B cell (primary cell): Measurements from ENCODE around the gene NEUROG3. TPM values are rescaled to one million over a fixed set of nuclear protein-coding genes. Genes with fewer than 3 reads are reported as not detected.

ENCODE experiments used
- ATAC-seq: fragments of 200-7000 bp; cut with Tn5 transposase; one replicate; pipeline ENCODE4 v1.10.0; 2021; ENCODE audit warnings: low read depth, mild to moderate bottlenecking, moderate number of reproducible peaks, moderate library complexity
- CTCF ChIA-PET: fragments of 350-600 bp; sonication (Branson Sonifier 250); formaldehyde crosslinking; loops from one replicate; lab custom pipeline; 2021; ENCODE audit warnings: antibody characterized with exemption, inconsistent platforms; lab: Charles Lee
- POLR2A ChIA-PET: fragments of 350-600 bp; sonication (Branson Sonifier 250); formaldehyde crosslinking; loops from one replicate; lab custom pipeline; 2021; ENCODE audit warnings: antibody characterized with exemption; lab: Charles Lee
- DNase-seq: peaks from one replicate; pipeline ENCODE4 v3.0.0; 2013
- H2AFZ ChIP-seq: 2 replicates; pipeline ENCODE4 v1.6.1; 2012; ENCODE audit warnings: mild to moderate bottlenecking, low read depth, low read length; ENCODE audit not compliant: insufficient read depth, poor library complexity, severe bottlenecking
- H3K27ac ChIP-seq, 2 donors: 1 replicate in 1 of 2; 2 replicates in 1 of 2; pipeline ENCODE4 v1.5.1; 2012 to 2013; ENCODE audit warnings: low read length in 2 of 2, mild to moderate bottlenecking in 2 of 2, moderate library complexity in 1 of 2
- H3K27me3 ChIP-seq, 4 experiments: fragments of 200-600 bp in 1 of 4; sonication (generic) in 1 of 4; replicated peaks in 1 of 4; 1 replicate in 2 of 4; 2 replicates in 2 of 4; pipeline versions ENCODE4 v1.6.1 to v1.7.0; 2013 to 2016; ENCODE audit warnings: low read length in 3 of 4, mild to moderate bottlenecking in 2 of 4, mixed read lengths in 1 of 4, moderate library complexity in 1 of 4; ENCODE audit not compliant: insufficient read depth in 4 of 4, control insufficient read depth in 3 of 4; ENCODE audit errors: control extremely low read depth in 1 of 4
- H3K36me3 ChIP-seq, 2 experiments: replicated peaks in 1 of 2; 1 replicate in 1 of 2; 2 replicates in 1 of 2; pipeline versions ENCODE4 v1.6.1 to v1.7.1; 2013; ENCODE audit warnings: low read length in 1 of 2; ENCODE audit not compliant: insufficient read depth in 2 of 2, control insufficient read depth in 1 of 2; ENCODE audit errors: control extremely low read depth in 1 of 2, extremely low read depth in 1 of 2
- H3K4me1 ChIP-seq, 2 donors: fragments of 200-600 bp in 1 of 2; sonication (generic) in 1 of 2; 1 replicate in 1 of 2; 2 replicates in 1 of 2; pipeline versions ENCODE4 v1.5.1 to v1.6.1; 2013 to 2017; ENCODE audit warnings: low read length in 2 of 2; ENCODE audit not compliant: control insufficient read depth in 2 of 2, insufficient read depth in 2 of 2
- H3K4me2 ChIP-seq: replicated peaks from 2 replicates; pipeline ENCODE3; 2012; ENCODE audit warnings: mild to moderate bottlenecking, low read depth, low read length; ENCODE audit not compliant: poor library complexity, severe bottlenecking
- H3K4me3 ChIP-seq, 5 experiments: fragments of 200-600 bp in 1 of 5; sonication (generic) in 1 of 5; 1 replicate in 3 of 5; 2 replicates in 2 of 5; pipeline versions ENCODE4 v1.5.1 to v1.7.0; 2011 to 2016; ENCODE audit warnings: low read length in 4 of 5, mild to moderate bottlenecking in 4 of 5, low read depth in 2 of 5, control low read depth in 1 of 5, moderate library complexity in 1 of 5; ENCODE audit not compliant: insufficient read depth in 1 of 5; ENCODE audit errors: control extremely low read depth in 1 of 5, extremely low read depth in 1 of 5
- H3K79me2 ChIP-seq: fragments of 200-600 bp; sonication (generic); one replicate; pipeline ENCODE4 v1.6.0; 2016; ENCODE audit warnings: low read length; ENCODE audit not compliant: control insufficient read depth, insufficient read depth
- H3K9ac ChIP-seq: fragments of 200-600 bp; sonication (generic); 2 replicates; pipeline ENCODE4 v1.6.1; 2017; ENCODE audit warnings: mild to moderate bottlenecking, low read length, moderate library complexity
- H3K9me3 ChIP-seq, 3 donors: one replicate each; pipeline versions ENCODE4 v1.6.1 to v1.7.1; 2013; ENCODE audit warnings: low read length in 2 of 3; ENCODE audit not compliant: control insufficient read depth in 2 of 3, insufficient read depth in 1 of 3; ENCODE audit errors: control extremely low read depth in 1 of 3
- H4K20me1 ChIP-seq: 2 replicates; pipeline ENCODE4 v1.6.0; 2012; ENCODE audit warnings: mild to moderate bottlenecking, low read length; ENCODE audit not compliant: insufficient read depth, control insufficient read depth, poor library complexity, severe bottlenecking
- H3K27ac Mint-ChIP-seq: one replicate; pipeline ENCODE4 v1.8.0; 2021; ENCODE audit warnings: mixed read lengths
- H3K27me3 Mint-ChIP-seq: one replicate; pipeline ENCODE4 v1.8.0; 2021; ENCODE audit warnings: mixed read lengths
- H3K4me1 Mint-ChIP-seq: one replicate; pipeline ENCODE4 v1.8.0; 2021; ENCODE audit warnings: mixed read lengths
- H3K4me3 Mint-ChIP-seq: one replicate; pipeline ENCODE4 v1.8.0; 2021; ENCODE audit warnings: mixed read lengths
- H3K9me3 Mint-ChIP-seq: one replicate; pipeline ENCODE4 v1.8.0; 2022; ENCODE audit warnings: mixed read lengths; ENCODE audit not compliant: insufficient read depth
- EZH2 ChIP-seq: IDR thresholded peaks from 2 replicates; pipeline ENCODE4 v1.6.1; 2012; ENCODE audit warnings: borderline replicate concordance, low read depth, mild to moderate bottlenecking, moderate library complexity, low read length; ENCODE audit not compliant: insufficient read depth, poor library complexity, severe bottlenecking
- WGBS: methylation state at CpG from one replicate; pipeline ENCODE4 v1.1.5; 2013; ENCODE audit warnings: missing lambda C conversion rate; ENCODE audit not compliant: insufficient coverage; 5-methylcytosine and 5-hydroxymethylcytosine counted together
- intact Hi-C: fragments of 100-400 bp; cut with micrococcal nuclease; formaldehyde crosslinking; loops from one replicate; pipeline ENCODE4 v1.10.0; 2022
- polyA plus RNA-seq: library from polyadenylated mRNA; depleted of rRNA; stranded (reverse); fragments of >200 nt; gene quantifications from 2 replicates; pipeline ENCODE4 v1.2.3, GENCODE V29; 2012
- total RNA-seq, 2 donors: library from RNA; stranded (reverse); fragments of 120-200 nt in 1 of 2; gene quantifications; 1 replicate in 1 of 2; 2 replicates in 1 of 2; pipeline versions ENCODE4 v1.2.3 to v1.2.4, GENCODE V29; 2013 to 2022
- TF ChIP-seq, protein P1 (sequence below): fragments of 200-600 bp; IDR thresholded peaks from one replicate; pipeline ENCODE4 v1.8.0; 2022; ENCODE audit warnings: antibody characterized with exemption, mild to moderate bottlenecking

Gene NEUROG3
- total and polyA plus RNA-seq, 2 donors (not counting 1 experiment from before 2014, with no cell fraction given), result not detected

GRCh38 chr10:69600761-69601330 is 27.6 kb upstream of the NEUROG3 start:
- CTCF ChIA-PET, result no interaction called here
- ATAC-seq, result no peak
- TF ChIP-seq, protein P1, sequence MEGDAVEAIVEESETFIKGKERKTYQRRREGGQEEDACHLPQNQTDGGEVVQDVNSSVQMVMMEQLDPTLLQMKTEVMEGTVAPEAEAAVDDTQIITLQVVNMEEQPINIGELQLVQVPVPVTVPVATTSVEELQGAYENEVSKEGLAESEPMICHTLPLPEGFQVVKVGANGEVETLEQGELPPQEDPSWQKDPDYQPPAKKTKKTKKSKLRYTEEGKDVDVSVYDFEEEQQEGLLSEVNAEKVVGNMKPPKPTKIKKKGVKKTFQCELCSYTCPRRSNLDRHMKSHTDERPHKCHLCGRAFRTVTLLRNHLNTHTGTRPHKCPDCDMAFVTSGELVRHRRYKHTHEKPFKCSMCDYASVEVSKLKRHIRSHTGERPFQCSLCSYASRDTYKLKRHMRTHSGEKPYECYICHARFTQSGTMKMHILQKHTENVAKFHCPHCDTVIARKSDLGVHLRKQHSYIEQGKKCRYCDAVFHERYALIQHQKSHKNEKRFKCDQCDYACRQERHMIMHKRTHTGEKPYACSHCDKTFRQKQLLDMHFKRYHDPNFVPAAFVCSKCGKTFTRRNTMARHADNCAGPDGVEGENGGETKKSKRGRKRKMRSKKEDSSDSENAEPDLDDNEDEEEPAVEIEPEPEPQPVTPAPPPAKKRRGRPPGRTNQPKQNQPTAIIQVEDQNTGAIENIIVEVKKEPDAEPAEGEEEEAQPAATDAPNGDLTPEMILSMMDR, result no peak
- no peak for TF ChIP-seq EZH2
- no peak for DNase-seq
- Histone ChIP-seq H3K36me3 (no peaks in the 10 kb centered on the region), H4K20me1 (no peaks in the 10 kb centered on the region), H3K27me3 (peaks cover 0 to 26% (median 8%) of the 10 kb centered on the region in 4 experiments), H3K4me2 (no peak overlapping the region), H3K79me2 (no peaks in the 10 kb centered on the region), H3K9ac (no peak overlapping the region), H3K4me1 (no peaks in the 10 kb centered on the region), H3K4me3 (no peak overlapping the region), H3K27ac (no peak overlapping the region), H3K9me3 (no peaks in the 10 kb centered on the region), H2AFZ (no peak overlapping the region)
- no peak overlapping the region for H3K4me3 Mint-ChIP-seq
- peaks cover 3% of the 10 kb centered on the region for H3K9me3 Mint-ChIP-seq
- peaks cover 58% of the 10 kb centered on the region for H3K27me3 Mint-ChIP-seq
- no peaks in the 10 kb centered on the region for H3K4me1 Mint-ChIP-seq
- POLR2A ChIA-PET, result no interaction called here
- H3K27ac Mint-ChIP-seq, result no peak overlapping the region
- intact Hi-C loops, result no loop called here
- WGBS, result 88% methylated on average over 5 of the region's 5 CpGs

DNA sequence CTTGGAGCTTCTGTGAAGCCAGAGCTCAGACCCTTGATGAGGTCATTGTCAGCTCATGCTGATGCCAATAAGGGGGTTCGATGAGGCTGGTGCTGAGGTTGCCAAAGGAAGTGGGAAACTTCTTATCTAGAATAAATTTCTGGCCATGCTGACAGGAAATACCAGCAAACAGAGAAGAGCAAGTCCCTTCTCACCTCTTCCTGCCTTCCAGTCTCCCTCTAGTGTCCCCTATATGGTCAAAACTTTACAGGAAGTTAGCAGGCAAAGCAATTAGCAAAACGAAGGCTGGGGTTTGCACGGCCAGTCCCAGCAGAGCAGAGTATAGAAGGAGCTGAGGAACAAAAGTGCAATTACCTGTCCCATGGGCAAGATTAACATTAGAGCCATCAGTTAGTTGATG is 15.1 kb upstream of the NEUROG3 start:
- Histone ChIP-seq H4K20me1 (no peaks in the 10 kb centered on the region), H3K9ac (no peak overlapping the region), H3K4me3 (no peak overlapping the region), H3K27me3 (no peaks in the 10 kb centered on the region), H3K9me3 (no peaks in the 10 kb centered on the region), H3K4me1 (no peaks in the 10 kb centered on the region), H3K27ac (no peak overlapping the region), H3K4me2 (no peak overlapping the region), H3K36me3 (no peaks in the 10 kb centered on the region), H3K79me2 (no peaks in the 10 kb centered on the region), H2AFZ (no peak overlapping the region)
- Mint-ChIP-seq H3K27ac (no peak overlapping the region), H3K4me3 (no peak overlapping the region), H3K9me3 (no peaks in the 10 kb centered on the region), H3K4me1 (no peaks in the 10 kb centered on the region), H3K27me3 (peaks cover 11% of the 10 kb centered on the region)
- intact Hi-C loops, result no loop called here
- WGBS, result 20% methylated on average over 2 of the region's 3 CpGs
- TF ChIP-seq EZH2, result no peak
- TF ChIP-seq, protein P1, result no peak
- ATAC-seq (no peak), DNase-seq (no peak)
- CTCF ChIA-PET, result no interaction called here
- POLR2A ChIA-PET, result no interaction called here
